ENCODE data around the gene ATXN1. TPM values are rescaled to one million over a fixed set of nuclear protein-coding genes. Genes with fewer than 3 reads are reported as not detected.

The ATXN1 gene
- total and polyA plus RNA-seq, 2 of the 13 experiments (the other 11 are each of a cell fraction or from before 2014, with no cell fraction given) = 20.7 to 39.5 TPM

DNA sequence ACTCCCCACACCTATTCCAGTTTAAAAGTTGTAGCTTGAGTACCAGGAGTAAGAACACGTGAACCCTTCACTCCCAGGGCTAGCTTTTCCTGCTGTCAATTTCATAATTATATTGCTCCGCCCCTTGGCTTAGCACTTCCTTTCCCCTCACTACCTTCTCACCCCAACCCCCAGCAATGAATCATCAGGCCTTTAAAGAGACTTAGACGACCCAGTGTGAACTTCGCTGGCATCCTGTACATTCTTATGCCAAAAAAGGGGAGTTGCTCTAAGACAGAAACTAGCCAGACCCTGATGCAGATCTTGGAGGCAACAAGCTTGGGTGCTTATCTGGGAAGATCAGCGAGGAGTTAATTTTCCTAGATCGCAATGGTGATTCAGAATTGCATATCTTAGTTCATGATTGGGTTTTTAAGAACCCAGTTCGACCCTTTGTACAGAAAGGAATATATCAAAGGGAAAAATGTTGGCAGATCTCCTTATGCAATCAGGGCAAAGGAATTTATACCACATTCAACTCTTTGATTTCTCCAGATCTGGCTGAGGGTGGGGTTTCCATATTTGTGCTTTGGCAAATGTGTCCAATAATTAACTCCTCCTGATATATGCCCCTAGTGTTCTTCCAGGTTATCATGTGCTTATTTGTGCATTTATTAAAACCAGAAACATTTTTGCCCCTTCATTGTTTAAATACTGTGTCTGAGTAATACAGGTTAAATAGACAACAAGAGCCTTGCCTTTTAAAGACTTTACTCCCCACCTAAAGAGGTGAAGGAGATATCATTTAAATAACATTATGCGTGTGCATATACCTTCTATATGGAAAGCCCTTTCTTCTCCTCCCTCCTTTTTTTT, 8.1 kb upstream of the ATXN1 start:
- no peak overlapping the region for H2AFZ ChIP-seq (ENCODE audit: low read length)
- WGBS (ENCODE audit: low lambda C conversion rate) = 38% methylated on average over 8 of the region's 8 CpGs
- POLR2A ChIA-PET = interaction anchor here (1.0 kb wide), 1 partner anchor 11 kb away, joined by 3 read pairs; no protein-coding TSS in a partner anchor
- no peaks in the 10 kb centered on the region for H3K9me3 ChIP-seq (ENCODE audit: low read length)
- H3K27me3 ChIP-seq (ENCODE audit: control insufficient read depth in 1 of 2, insufficient read depth in 2 of 2, low read length in 2 of 2) = no peaks in the 10 kb centered on the region
- no peaks in the 10 kb centered on the region for H4K20me1 ChIP-seq (ENCODE audit: insufficient read depth, low read length)
- BruUV-seq (replicated peaks) = no TSS peak
- FAIRE-seq = peak; percentile 21
- H3K9ac ChIP-seq (ENCODE audit: insufficient read depth, low read depth, low read length) = no peak overlapping the region
- no peak for ATAC-seq
- H3K4me3 ChIP-seq (replicated peaks in 1 of 3; ENCODE audit: insufficient read depth in 1 of 3, low read depth in 2 of 3, low read length in 3 of 3) = no peak overlapping the region
- DNase-seq (ENCODE audit: low spot score) = peak; percentile 39
- H3K4me1 ChIP-seq (ENCODE audit: insufficient read depth, low read length) = peaks cover 37% of the 10 kb centered on the region
- in situ Hi-C loops (cut with HindIII; ENCODE audit: extremely low pct_ligation_motif_present, low pct_unique_long_range_greater_than_20kb) = loop anchor here (5.0 kb wide), 1 partner anchor 193 kb away; no protein-coding TSS in a partner anchor
- intact Hi-C loops (cut with micrococcal nuclease; ENCODE audit: unreplicated experiment) = loop anchor here (10.0 kb wide), 1 partner anchor 355 kb away; no protein-coding TSS in a partner anchor
- H3K36me3 ChIP-seq (replicated peaks in 1 of 2; ENCODE audit: control insufficient read depth in 1 of 2, insufficient read depth in 2 of 2, low read length in 2 of 2) = no peaks in the 10 kb centered on the region
- peak overlapping the region; percentile 27 for H3K4me2 ChIP-seq (ENCODE audit: low read depth, low read length)
- CTCF ChIA-PET (ENCODE audit: low intra/inter-chr PET ratio, low total read pairs) = interaction anchor here (2.5 kb wide), 1 partner anchor 437 kb away, joined by 10 read pairs; no protein-coding TSS in a partner anchor
- H3K27ac ChIP-seq (ENCODE audit: extremely low read length, insufficient read depth, low read length) = no peak overlapping the region
- no peaks in the 10 kb centered on the region for H3K79me2 ChIP-seq (ENCODE audit: insufficient read depth, low read length)
- TF ChIP-seq BRCA1 (CRISPR knock-in tag; IDR thresholded peaks at IDR 0.05) (no peak), FOSL2 (CRISPR knock-in tag; IDR thresholded peaks at IDR 0.05) (peak; percentile 82), NR2F1 (CRISPR knock-in tag; IDR thresholded peaks at IDR 0.05) (no peak), SAP130 (CRISPR knock-in tag; IDR thresholded peaks at IDR 0.05; ENCODE audit: low read depth) (no peak), FIP1L1 (IDR thresholded peaks at IDR 0.05; ENCODE audit: borderline replicate concordance, insufficient read depth, low read depth, low read length) (no peak), SMARCC2 (IDR thresholded peaks at IDR 0.05) (no peak), ATF4 (CRISPR knock-in tag; IDR thresholded peaks at IDR 0.05) (0 out of 4 replicates have a peak, but pooled peaks of 1 of the 2 experiments have one; percentile 19), ZFP90 (CRISPR knock-in tag; IDR thresholded peaks at IDR 0.05; ENCODE audit: borderline replicate concordance) (peak; percentile 43; the same call in 1 of the 2 replicates), MZF1 (CRISPR knock-in tag; IDR thresholded peaks at IDR 0.05; ENCODE audit: borderline replicate concordance) (no peak), ZNF562 (CRISPR knock-in tag; IDR thresholded peaks at IDR 0.05; ENCODE audit: borderline replicate concordance) (no peak)
- TF ChIP-seq, protein P1, sequence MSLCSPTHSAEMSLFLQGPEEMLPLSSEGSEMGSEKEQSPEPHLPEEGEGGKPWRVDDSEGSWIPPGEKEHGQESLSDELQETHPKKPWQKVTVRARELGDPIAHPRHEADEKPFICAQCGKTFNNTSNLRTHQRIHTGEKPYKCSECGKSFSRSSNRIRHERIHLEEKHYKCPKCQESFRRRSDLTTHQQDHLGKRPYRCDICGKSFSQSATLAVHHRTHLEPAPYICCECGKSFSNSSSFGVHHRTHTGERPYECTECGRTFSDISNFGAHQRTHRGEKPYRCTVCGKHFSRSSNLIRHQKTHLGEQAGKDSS (CRISPR knock-in tag; IDR thresholded peaks at IDR 0.05; ENCODE audit: borderline replicate concordance, low read depth) = no peak
- TF ChIP-seq, protein P2, sequence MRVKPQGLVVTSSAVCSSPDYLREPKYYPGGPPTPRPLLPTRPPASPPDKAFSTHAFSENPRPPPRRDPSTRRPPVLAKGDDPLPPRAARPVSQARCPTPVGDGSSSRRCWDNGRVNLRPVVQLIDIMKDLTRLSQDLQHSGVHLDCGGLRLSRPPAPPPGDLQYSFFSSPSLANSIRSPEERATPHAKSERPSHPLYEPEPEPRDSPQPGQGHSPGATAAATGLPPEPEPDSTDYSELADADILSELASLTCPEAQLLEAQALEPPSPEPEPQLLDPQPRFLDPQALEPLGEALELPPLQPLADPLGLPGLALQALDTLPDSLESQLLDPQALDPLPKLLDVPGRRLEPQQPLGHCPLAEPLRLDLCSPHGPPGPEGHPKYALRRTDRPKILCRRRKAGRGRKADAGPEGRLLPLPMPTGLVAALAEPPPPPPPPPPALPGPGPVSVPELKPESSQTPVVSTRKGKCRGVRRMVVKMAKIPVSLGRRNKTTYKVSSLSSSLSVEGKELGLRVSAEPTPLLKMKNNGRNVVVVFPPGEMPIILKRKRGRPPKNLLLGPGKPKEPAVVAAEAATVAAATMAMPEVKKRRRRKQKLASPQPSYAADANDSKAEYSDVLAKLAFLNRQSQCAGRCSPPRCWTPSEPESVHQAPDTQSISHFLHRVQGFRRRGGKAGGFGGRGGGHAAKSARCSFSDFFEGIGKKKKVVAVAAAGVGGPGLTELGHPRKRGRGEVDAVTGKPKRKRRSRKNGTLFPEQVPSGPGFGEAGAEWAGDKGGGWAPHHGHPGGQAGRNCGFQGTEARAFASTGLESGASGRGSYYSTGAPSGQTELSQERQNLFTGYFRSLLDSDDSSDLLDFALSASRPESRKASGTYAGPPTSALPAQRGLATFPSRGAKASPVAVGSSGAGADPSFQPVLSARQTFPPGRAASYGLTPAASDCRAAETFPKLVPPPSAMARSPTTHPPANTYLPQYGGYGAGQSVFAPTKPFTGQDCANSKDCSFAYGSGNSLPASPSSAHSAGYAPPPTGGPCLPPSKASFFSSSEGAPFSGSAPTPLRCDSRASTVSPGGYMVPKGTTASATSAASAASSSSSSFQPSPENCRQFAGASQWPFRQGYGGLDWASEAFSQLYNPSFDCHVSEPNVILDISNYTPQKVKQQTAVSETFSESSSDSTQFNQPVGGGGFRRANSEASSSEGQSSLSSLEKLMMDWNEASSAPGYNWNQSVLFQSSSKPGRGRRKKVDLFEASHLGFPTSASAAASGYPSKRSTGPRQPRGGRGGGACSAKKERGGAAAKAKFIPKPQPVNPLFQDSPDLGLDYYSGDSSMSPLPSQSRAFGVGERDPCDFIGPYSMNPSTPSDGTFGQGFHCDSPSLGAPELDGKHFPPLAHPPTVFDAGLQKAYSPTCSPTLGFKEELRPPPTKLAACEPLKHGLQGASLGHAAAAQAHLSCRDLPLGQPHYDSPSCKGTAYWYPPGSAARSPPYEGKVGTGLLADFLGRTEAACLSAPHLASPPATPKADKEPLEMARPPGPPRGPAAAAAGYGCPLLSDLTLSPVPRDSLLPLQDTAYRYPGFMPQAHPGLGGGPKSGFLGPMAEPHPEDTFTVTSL (CRISPR knock-in tag; IDR thresholded peaks at IDR 0.05; ENCODE audit: borderline replicate concordance) = no peak
